CD4-positive, alpha-beta T cell treated with Interleukin-4 for 1 hour (primary cell): ENCODE data around the gene STXBP4.

Experiments used
- DNase-seq, 2 donors: peaks; one replicate each; pipeline ENCODE4 v3.0.0-alpha.2; 2020 to 2022

Gene STXBP4

DNA sequence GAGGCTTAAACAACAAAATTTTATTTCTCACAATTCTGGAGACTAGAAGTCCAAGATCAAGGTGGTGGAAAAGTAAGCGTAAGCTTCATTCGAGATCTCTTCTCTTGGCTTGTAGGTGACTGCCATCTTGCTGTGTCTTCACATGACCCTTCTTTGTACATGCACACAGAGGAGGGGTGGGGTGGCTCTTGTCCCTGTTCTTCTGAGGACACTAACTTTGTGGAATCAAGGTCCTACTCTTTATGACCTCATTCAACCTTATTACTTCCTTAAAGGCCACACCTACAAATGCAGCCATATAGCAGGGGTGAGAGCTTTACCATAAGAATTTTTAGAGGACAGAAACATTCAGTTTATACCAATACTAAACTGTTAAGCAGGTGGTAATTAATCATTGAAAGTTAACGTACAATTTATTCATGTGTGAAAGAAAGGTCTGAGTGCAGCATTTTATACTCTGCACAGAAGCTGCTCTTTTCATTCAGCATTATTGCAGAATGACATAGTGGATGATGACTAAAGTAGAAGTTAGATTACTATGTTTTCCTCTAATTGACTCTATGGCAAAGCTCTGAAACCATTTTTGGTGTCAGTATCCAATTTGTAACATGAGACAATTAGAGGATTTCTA lies 156.3 kb downstream of the STXBP4 start:
- DNase-seq = no peak

DNA sequence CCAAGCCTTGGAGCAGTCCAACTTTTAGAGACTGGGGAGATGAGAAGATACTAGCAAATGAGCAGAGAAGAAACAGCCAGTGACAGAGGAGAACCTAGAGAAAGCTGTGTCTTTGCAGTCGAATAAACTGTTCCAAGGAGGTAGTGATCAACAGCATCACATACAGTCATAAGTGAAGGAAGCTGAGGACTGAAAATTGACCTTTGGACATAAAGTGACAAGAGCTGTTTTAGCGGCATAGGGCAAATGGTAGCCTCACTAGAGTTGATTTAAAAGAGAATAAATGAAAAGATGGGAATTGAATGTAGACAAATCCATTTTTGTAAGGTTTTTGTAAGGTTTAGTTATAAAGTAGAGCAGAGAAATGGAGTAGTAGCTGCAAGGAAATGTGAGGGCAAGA lies 165.0 kb downstream of the STXBP4 start:
- no peak for DNase-seq

DNA sequence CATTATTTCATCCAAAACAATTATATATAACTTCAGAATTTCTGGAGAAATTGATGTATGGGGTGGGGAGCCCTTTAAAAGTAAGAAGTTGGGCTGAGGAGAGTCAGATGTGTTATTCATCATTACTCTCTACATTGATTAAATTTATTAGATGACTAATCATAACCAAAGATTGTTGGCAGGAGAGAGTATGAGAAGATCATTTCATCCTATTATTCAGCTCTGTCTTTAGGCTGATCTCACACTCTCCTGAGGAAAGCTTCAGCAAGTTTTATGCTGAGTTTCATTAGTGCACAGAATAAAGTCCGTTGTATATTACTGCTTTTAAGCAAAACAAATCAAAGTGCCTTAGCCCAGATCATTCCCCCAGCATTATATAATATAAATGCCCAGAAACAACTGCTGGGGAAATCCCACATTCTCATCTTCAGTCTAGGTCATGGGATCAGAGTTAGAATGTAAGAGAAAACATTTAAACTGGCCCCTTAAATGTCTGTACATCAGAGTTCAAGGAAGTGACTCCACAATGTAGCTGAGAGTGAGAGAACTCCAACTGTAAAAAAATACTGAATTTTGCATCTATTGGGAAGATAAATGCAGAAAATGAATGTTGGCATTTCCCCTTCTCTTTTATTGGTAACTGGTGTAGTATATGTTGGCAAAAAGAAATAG lies 166.1 kb downstream of the STXBP4 start:
- DNase-seq = no peak

DNA sequence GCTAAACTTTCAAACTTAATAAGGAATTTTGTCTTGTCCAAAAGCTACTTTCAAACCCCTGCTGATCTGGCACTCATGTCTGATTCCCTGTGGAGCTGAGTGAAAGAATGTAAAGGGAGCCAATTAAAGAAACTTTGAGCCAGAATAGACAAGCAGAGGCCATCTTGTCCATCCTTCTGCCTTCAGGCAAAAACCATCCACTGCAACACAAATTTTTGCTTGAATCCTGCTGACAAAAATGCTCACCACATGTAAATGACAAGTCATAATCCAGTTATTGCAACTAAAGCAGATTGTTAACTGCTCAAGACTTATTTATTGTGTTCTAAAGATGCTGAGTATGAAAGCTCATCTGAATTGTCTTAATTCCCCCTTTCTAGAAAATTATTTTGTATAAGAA lies 172.2 kb downstream of the STXBP4 start:
- DNase-seq = no peak

DNA sequence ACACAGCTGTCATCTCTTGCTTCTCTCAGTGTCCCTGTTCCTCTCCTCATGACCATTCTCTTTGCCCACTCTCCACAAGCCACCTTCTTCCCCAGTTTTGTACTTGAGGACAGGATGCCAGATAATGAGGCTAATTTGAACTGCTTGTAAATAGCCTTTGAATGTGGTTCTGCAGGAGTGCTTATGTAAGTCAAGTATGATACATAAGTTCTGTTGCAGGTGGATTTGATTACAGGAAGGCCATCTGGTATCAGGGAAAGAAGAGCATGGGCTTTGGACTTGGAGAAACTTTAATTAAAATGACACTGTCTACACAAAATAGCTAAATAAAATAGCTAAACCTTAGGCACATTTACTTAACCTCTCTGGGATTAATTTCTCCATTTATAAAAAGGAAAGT lies 176.0 kb downstream of the STXBP4 start:
- no peak for DNase-seq

DNA sequence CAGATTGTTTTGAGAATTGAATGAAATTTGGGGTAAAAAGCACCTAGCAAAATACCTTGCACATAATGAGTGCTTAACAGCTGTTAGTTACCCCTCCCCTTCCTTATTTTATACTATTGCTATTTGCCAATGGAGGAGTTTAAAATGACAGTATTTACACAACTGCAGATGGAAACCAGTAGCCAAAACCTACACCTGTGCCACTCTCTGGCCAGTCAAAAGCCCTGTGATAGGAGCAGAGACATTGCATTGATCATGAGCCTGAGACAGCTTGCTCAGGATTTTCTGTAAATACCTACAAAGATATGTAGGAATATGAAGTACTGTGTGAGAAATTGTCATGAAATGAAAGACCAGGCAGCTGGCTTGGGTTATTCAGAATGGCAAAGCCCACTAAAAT lies 180.9 kb downstream of the STXBP4 start:
- no peak for DNase-seq

DNA sequence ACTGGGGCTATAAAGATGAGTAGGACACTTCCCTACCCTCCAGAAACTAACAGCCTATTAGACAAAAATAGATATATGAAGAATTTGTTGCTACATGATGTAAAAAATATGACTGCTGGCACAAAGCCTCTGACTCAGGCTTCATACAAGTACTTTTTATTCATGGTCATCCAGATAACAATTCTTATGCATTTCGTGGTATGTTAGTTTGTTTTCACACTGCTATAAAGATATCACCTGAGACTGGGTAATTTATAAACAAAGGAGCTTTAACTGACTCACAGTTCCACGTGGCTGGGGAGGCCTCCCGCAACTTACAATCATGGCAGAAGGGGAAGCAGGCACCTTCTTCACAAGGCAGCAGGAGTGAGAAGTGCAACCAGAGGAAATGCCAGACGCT lies 183.7 kb downstream of the STXBP4 start:
- no peak for DNase-seq

DNA sequence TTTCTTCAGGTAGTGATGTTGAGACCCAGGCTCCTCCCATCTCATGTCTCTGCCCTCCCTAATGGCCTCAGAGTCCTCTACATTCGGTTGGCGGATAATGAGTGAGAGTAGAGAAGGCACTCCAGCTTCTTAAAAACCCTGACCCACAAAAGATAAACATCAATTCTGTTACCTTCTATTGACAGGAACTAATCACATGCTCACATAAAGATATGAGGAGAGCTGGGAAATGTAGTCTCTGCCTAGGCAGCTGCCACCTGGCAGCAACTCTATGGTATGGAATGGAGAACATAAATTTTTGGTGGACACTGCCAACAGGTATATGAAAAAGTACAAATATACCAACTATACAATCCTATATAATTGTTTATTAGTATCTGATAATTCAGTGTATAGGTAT lies 185.5 kb downstream of the STXBP4 start:
- DNase-seq = no peak

DNA sequence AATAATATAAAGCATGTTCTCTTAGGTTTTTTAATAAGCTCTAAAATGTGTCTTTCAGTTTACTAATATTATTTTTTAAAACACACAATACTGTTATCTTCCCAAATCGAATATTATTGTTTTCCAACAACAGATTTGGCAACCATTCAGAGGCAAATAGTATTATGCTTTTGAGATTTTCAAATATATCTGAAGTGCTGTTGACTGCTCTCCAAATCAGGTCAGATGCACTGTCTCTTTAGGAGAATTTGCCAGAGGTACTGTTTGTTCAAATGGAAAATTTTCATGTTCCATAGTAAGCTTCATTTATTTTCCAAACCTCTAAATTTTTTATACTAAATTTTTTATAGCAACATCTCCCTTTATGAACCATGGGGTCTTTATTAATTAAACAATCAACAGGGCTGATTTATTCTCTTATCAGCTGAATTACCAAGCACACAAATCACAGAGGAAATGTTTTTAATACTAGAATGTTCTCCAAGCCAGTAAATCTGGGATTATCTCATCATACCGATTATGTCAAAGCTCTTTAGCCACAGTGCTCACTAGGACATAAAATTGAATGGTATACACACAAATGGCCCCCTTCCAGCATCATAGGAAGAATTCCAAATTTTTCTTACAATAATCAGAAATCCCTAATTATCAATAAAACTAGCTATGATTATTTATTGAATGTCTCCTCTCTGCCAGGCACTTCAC lies 187.4 kb downstream of the STXBP4 start:
- DNase-seq = no peak

DNA sequence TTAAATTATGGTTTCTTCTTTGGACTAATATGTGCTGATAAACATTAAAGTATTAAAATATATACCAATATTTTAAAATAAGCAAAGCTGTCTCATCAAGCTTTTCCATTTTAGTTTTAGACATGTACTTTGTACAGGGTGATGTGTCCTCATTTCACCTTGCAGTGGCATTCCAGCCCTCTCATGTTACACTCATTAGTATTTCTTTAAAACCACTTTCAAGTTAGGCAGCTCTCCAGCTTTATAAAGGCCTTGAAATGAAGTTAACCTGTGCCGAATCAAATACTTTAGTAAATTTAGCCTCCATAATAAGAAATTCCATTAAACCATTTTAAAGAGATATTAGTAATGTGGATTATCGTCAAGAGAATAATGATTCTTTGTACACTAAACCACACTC lies 188.6 kb downstream of the STXBP4 start:
- no peak for DNase-seq

DNA sequence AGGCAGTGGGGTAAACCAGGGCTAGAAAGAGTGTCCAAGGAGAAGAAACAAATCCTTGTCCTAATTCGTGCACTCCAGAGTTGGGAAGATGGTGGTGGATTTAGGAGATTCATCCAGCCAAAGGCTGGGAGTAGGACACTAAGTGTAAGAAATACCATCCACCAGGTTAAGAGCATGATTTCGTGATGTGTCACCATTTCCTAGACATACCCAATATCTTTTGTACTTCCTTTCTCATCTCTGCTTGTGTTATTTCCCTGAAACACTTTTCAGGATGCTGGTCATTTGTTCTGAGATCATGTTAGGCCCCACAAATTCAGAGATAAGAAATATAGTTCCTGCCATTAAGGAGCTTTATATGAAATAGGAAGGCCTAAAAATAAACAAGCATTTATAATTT lies 189.9 kb downstream of the STXBP4 start:
- DNase-seq = no peak

DNA sequence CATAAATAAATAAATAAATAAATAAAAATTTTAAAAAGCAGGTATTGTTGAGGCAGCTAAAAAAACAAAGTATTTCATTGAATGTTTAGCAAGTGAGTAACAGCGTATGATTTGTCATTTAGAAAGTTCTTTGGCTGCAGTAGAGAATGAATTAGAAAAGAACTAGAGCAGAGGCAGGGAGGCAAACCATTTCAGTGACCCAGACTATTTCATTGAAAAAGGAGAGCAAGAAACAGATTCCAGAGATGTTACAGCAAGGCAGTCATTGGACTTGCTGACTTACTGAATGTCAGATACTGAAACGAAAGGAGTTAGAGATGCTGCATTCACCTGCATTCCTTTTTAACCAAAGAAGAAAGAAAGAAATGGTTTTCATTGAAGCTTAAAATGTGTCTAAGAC lies 190.7 kb downstream of the STXBP4 start:
- DNase-seq = no peak

DNA sequence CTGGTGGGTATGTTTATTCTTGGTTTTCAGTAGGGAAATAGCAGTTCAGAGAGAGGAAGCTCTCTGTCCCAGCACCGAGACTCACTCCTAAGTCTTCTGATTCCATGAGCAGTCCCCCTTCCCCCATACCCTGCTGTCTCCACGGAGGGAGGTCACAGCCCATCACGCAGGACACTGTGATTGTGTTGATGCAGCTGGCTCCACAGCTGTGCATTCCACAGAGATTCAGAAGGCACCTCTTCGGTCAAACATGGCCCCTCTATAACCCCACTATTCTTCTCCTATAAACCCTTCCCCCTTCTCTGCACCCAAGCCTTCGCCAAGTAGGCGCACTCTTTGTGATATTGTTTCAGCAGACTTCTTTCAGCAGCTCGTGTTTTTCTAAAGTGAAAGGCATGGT lies 191.9 kb downstream of the STXBP4 start:
- DNase-seq = no peak

DNA sequence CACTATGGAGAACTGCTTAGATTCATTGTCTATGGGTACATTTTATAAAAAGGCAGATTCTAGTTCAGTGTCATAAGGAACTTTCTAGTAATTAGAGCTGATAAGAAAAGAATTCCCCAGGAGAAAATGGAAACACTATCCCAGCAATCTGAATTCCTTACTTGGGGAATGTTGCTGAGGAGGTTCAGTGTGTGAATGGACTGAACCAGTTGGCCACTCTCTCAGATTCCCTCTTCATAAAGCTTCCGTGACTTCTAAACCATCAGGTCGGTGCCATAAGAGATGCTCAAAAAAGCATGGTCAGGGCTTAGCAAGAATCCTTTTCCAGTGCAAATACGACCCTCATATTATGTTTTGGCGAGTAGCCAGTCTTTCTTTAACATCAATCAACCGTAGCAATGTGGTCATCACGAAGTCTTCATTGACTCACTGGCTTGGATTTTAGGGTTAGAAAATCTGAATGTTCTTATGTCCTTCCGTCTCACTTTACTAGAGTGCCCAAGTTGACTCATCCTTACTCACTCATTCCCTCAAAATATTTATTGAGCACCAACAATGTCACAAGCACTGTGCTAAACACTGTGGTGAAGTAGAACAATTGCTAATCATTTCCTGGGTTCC lies 193.5 kb downstream of the STXBP4 start:
- no peak for DNase-seq

DNA sequence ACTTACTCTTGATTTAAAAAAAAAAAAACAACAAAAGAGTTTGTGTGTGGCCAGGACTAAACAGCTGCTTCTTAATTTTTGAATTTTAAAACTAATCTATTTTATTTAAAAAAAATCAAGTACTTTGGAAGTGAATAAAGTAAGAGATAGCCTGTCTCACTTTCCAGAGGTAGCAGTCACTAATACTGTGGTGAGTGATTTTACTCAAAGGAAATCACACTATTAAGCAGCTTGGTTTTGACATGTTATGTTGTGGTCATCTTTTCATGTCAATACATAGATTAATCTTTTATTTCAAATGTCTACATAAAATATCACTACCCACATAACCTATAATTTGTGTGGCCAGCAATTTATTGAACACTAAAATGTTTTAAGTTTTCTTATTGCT lies 194.0 kb downstream of the STXBP4 start:
- no peak for DNase-seq

DNA sequence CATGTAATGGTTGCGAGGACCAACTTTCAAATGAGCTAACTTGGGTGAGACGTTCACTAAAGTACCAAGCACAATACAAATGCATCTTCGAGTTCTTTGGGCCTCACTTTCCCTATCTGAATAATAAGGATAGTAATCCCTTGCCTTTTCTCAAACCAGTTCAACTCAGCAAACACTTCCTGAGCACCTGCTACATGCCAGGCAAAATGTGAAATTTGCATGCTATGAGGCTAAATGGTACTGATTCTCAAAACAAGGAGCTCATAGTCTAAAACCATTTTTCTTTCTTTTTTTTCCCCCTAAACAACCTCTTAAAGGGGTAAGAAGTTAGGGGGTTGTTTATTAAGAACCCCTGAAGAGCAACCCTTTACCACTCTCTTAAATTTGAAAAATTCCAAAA lies 194.8 kb downstream of the STXBP4 start:
- no peak for DNase-seq

DNA sequence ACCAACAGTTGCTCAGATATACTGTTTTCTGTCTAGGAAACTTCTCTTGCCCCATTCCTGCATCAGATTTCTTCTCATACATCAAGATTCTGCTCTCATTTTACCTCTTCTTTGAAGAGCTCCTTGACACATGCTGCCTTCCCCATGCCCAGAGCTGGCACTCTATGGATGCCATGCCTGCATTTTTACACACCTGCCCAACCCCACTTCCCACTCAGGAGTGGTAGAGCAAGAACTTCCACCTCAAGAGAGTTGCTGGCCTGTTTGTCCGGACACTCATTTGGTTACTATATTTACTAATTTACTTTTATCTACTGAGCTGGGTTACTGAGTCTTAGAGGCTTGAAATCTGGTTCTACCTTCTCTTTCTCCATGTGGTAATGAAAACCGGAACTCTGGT lies 197.9 kb downstream of the STXBP4 start:
- DNase-seq = no peak

DNA sequence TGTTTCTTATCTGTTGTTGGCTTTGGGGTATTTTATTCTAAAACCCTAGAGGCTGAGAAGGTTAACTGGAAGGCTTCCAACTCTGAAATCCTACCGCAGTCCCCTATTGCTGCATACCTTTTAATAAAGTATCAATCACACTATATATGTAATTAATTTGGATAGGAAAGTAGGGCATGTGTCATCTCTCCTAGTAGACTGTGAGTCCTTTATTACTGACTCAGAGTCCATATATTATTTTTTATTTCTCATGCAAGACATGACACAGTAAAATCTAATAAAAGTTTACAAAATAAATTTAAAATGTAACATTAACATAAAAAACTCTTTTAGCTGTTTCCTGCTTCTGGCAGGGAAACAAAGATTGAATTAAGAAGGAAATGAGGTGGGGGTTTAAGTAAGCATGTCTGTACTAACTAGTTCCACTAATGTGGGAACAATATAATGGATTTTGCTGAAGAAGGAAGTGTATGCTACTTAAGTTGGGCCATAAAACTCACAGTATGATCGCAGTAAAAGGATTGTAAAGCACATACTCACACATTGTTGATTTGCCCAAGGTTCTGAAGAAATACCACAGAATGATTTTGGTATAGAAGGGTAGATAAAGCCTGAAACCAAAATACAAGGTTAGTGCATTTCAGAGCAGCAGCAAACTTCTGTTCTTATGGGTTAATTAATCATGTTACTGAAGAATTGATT lies 198.6 kb downstream of the STXBP4 start:
- no peak for DNase-seq

DNA sequence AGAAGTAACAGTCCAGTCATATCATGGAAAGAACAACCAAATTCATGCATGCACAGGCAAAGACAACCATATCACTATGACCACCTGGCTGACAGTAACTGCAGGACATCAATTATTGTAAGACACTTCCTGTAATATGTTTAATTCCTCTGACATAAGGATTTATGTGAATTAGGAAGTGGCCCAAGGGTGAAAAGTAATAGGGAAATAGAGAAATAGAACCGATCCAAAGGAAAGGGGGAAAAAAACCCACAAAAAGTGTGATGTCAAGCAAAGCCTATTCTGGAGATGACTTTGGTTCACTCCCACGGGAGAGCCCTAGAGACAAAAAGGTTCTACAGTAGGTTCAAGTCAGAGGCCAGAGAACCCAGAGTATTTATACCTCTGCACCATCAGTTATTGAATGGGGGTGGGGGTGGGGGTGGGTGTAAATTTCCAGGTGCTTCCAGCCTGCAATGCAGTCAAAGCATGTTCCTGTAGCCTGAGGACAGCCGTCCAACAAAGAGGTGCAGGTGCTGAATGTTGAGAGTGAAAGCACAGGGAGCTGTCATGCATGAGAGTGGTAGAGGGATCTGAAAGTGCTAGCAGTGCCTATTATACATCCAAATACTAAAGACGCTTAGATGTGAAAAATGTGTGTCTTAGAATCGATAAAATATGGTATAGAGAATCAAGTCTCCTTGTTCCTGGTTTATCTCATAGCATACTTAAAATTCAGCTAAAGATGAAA lies 200.6 kb downstream of the STXBP4 start:
- DNase-seq = no peak

DNA sequence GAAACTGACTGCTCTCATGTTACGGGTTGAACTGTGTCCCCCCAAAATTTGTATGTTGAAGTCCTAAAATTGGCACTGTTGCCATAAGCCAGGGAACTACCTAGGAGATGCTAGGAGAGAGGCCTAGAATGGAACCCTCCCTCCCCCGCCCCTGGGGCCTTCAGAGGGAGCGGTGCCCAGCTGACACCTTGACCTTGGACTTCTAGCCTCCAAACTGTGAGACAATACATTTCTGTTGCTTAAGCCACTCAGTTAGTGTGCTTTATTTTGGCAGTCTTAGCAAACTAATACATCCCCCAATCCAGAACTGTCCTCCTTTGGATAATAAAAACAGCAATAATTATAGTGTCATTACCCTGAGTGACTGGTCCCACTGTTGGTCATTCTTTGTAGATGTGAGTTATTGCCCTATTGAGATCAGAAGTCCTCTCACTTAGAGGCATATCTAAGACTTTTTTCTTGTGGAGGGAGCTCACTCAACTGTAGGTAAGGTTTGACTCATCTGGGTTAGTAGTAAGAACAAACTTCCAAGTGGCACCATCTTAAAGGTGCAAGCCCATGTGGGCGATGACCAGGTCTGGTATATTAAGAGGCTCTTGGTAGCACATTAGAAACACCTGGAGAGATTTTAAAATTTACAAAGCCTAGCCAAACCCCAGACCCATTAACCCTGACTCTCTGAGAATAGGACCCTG lies 203.2 kb downstream of the STXBP4 start:
- no peak for DNase-seq

DNA sequence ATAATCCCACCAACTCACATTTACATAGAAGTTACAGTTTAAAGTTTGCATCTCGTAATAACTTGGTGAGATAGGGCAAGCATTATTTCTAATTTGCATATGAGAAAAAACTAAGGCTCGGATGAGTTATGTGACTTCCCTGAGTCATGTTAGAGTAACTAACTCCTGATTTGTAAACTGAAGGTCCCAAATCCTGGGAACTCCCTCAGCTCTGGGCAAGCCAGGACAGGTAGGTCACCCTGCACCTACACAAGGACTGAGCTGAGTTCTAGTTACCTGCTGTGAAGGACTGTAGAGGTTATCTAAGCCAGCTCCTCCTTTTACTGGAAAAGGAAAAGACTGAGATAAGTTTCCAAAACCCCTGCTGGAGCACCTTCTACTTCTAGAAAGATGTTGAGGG lies 204.0 kb downstream of the STXBP4 start:
- no peak for DNase-seq

DNA sequence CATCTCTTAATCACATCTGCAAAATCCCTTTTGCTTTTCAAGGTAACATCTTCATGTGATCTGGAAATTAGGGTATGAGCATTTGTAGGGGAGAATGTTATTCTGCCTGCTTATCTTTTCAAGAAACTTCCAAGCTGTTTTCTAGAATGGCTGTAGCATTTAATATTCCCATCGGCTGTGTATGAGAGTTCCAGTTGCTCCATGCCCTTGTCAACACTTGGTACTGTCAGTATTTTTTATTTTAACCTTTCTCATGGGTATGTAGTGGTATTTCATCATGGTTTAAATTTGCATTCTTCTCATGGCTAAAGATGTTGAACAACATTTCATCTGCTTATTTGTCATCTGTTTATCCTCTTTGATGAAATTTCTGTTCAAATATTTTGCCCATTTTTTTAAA lies 205.6 kb downstream of the STXBP4 start:
- DNase-seq = no peak
